Prostate gland (tissue), 2 donors: ENCODE results near the gene TPO. TPM values are rescaled to one million over a fixed set of nuclear protein-coding genes. Genes with fewer than 3 reads are reported as not detected.

Experiments
- DNase-seq: peaks from one replicate; pipeline ENCODE4 v3.0.0-alpha.2; 2019; ENCODE audit warnings: low spot score
- H3K27ac ChIP-seq, 2 donors: fragments of 200-600 bp; sonication (generic); 2 replicates each; pipeline ENCODE4 v1.5.1; 2017 to 2019
- H3K27me3 ChIP-seq: fragments of 200-600 bp; sonication (generic); replicated peaks from 2 replicates; pipeline ENCODE4 v1.5.1; 2019; ENCODE audit not compliant: insufficient read depth
- H3K36me3 ChIP-seq, 2 donors: fragments of 200-600 bp; sonication (generic); 1 replicate in 1 of 2; 2 replicates in 1 of 2; pipeline versions ENCODE4 v1.5.1 to v1.8.1; 2017 to 2019
- H3K4me1 ChIP-seq: fragments of 200-600 bp; sonication (generic); replicated peaks from 2 replicates; pipeline ENCODE4 v1.5.1; 2019
- H3K4me3 ChIP-seq, 2 donors: fragments of 200-600 bp; sonication (generic); 2 replicates each; pipeline ENCODE4 v1.5.1; 2017 to 2019
- H3K9me3 ChIP-seq: fragments of 200-600 bp; sonication (generic); 2 replicates; pipeline ENCODE4 v1.5.1; 2017
- CTCF ChIP-seq, 4 experiments: fragments of 200-600 bp in 2 of 4; fragments of 450-650 bp in 2 of 4; sonication (generic) in 2 of 4; IDR thresholded peaks; 1 replicate in 3 of 4; 2 replicates in 1 of 4; pipeline ENCODE4 v1.5.1; 2016 to 2019; ENCODE audit warnings: antibody characterized with exemption in 4 of 4, mild to moderate bottlenecking in 2 of 4, moderate library complexity in 2 of 4
- POLR2A ChIP-seq: fragments of 450-650 bp; IDR thresholded peaks from one replicate; pipeline ENCODE4 v1.6.1; 2016; ENCODE audit warnings: antibody characterized with exemption, mild to moderate bottlenecking
- POLR2AphosphoS5 ChIP-seq: sonication (generic); formaldehyde crosslinking; IDR thresholded peaks from one replicate; pipeline ENCODE4 v1.6.1; 2017; ENCODE audit warnings: antibody characterized with exemption
- WGBS: methylation state at CpG from one replicate; pipeline ENCODE4 v1.1.5; 2018; 5-methylcytosine and 5-hydroxymethylcytosine counted together
- intact Hi-C: fragments of 100-400 bp; cut with DNase I; formaldehyde crosslinking; loops from one replicate; pipeline ENCODE4 v1.14.2; 2022
- total RNA-seq, 2 donors: library from RNA; depleted of rRNA; stranded (reverse); fragments of >200 nt; gene quantifications; one replicate each; pipeline ENCODE4 v1.1.0, GENCODE V29; 2016

TPO gene
- total RNA-seq, 2 donors from 2014 or later, result 0.82 to 1.4 TPM

GRCh38 chr2:1509271-1510065, 96.2 kb downstream of the TPO start:
- Histone ChIP-seq H3K4me1 (no peaks in the 10 kb centered on the region), H3K36me3 (no peaks in the 10 kb centered on the region), H3K4me3 (no peak overlapping the region), H3K27ac (no peak overlapping the region), H3K27me3 (no peaks in the 10 kb centered on the region), H3K9me3 (no peaks in the 10 kb centered on the region)
- intact Hi-C loops, result no loop called here
- 58% methylated on average over 5 of the region's 5 CpGs for WGBS
- TF ChIP-seq CTCF (IDR thresholded peaks at IDR 0.05) (no peak), POLR2AphosphoS5 (no peak), POLR2A (no peak)
- DNase-seq, result no peak

GRCh38 chr2:1510176-1510575, 96.9 kb downstream of the TPO start:
- DNase-seq, result no peak
- Histone ChIP-seq H3K36me3 (no peaks in the 10 kb centered on the region), H3K9me3 (no peaks in the 10 kb centered on the region), H3K4me3 (no peak overlapping the region), H3K27ac (no peak overlapping the region), H3K27me3 (no peaks in the 10 kb centered on the region), H3K4me1 (no peaks in the 10 kb centered on the region)
- WGBS, result 47% methylated on average over 4 of the region's 4 CpGs
- TF ChIP-seq CTCF (IDR thresholded peaks at IDR 0.05) (no peak), POLR2A (no peak), POLR2AphosphoS5 (no peak)
- intact Hi-C loops, result no loop called here

- H3K27me3 ChIP-seq, result no peaks in the 10 kb centered on the region
- no peak for TF ChIP-seq POLR2AphosphoS5
- no peak for TF ChIP-seq CTCF (IDR thresholded peaks at IDR 0.05)
- TF ChIP-seq POLR2A, result no peak
- no peak overlapping the region for H3K27ac ChIP-seq
- 67% methylated on average over 4 of the region's 6 CpGs for WGBS
- DNase-seq, result no peak
- H3K4me1 ChIP-seq, result no peaks in the 10 kb centered on the region
- no peak overlapping the region for H3K4me3 ChIP-seq
- intact Hi-C loops, result no loop called here
- H3K36me3 ChIP-seq, result no peaks in the 10 kb centered on the region
- H3K9me3 ChIP-seq, result no peaks in the 10 kb centered on the region
Observed at GRCh38 chr2:1511455-1511854, 98.2 kb downstream of the TPO start.

GRCh38 chr2:1512321-1513289, 99.3 kb downstream of the TPO start:
- DNase-seq, result no peak
- Histone ChIP-seq H3K27ac (no peak overlapping the region), H3K4me3 (no peak overlapping the region), H3K36me3 (no peaks in the 10 kb centered on the region), H3K9me3 (no peaks in the 10 kb centered on the region), H3K27me3 (no peaks in the 10 kb centered on the region), H3K4me1 (no peaks in the 10 kb centered on the region)
- TF ChIP-seq POLR2A, result no peak
- TF ChIP-seq CTCF (IDR thresholded peaks at IDR 0.05), result no peak
- no peak for TF ChIP-seq POLR2AphosphoS5
- WGBS, result 91% methylated on average over 33 of the region's 36 CpGs
- intact Hi-C loops, result no loop called here
